ENCODE data around the gene IGF2R. TPM values are rescaled to one million over a fixed set of nuclear protein-coding genes. Genes with fewer than 3 reads are reported as not detected.

IGF2R gene
- total and polyA plus RNA-seq, 2 of the 13 experiments (the other 11 are each of a cell fraction or from before 2014, with no cell fraction given) = 38.3 to 70.0 TPM

DNA sequence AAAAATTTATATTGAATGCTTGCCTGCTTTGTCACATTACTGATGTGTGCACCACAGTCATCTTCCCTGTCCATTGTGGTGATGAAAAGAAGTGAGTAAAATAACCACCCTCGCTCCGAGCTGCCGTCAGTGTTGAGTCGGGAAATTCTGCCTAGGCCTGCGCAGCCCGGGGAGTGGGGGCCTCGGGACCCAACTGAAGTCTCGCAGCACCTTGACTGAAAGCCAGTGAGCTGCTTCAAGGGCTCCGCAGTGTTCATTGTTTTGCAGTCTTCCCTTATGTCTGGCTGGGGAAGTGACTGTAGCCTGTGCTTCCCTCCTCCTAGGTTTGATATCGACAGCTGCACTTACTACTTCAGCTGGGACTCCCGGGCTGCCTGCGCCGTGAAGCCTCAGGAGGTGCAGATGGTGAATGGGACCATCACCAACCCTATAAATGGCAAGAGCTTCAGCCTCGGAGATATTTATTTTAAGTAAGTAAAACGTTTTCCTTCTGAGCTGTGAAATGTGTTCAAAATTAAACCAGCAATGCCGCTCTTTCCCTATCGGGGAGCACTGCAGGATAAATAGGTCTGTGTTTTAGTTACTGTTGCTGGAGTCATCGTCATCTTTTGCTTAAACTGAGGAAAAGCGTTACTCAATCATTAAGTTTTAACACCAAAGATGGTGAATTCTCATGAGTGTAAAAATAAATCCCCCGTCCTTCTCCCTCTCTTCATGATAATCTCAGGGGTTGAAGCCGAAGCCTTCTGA, 120.1 kb downstream of the IGF2R start:
- Histone ChIP-seq H3K9ac (ENCODE audit: insufficient read depth, low read depth, low read length) (no peak overlapping the region), H3K79me2 (ENCODE audit: insufficient read depth, low read length) (no peaks in the 10 kb centered on the region), H4K20me1 (ENCODE audit: insufficient read depth, low read length) (0 out of 2 replicates have a peak, but pooled peaks cover 4% of the 10 kb centered on the region), H3K4me3 (replicated peaks in 1 of 3; ENCODE audit: insufficient read depth in 1 of 3, low read depth in 2 of 3, low read length in 3 of 3) (no peak overlapping the region), H3K27me3 (ENCODE audit: control insufficient read depth in 1 of 2, insufficient read depth in 2 of 2, low read length in 2 of 2) (no peaks in the 10 kb centered on the region), H3K4me2 (ENCODE audit: low read depth, low read length) (no peak overlapping the region), H3K9me3 (ENCODE audit: low read length) (no peaks in the 10 kb centered on the region), H2AFZ (ENCODE audit: low read length) (no peak overlapping the region), H3K4me1 (ENCODE audit: insufficient read depth, low read length) (peaks cover 11% of the 10 kb centered on the region), H3K27ac (ENCODE audit: extremely low read length, insufficient read depth, low read length) (no peak overlapping the region), H3K36me3 (replicated peaks in 1 of 2; ENCODE audit: control insufficient read depth in 1 of 2, insufficient read depth in 2 of 2, low read length in 2 of 2) (peaks cover 63 to 93% of the 10 kb centered on the region in 2 experiments)
- DNase-seq (ENCODE audit: low spot score) = no peak
- ChIA-PET CTCF (ENCODE audit: low intra/inter-chr PET ratio, low total read pairs) (interaction anchor here (0.7 to 2.6 kb wide), 3 partner anchors 49 to 366 kb away, joined by 3 to 22 read pairs (median 3); no protein-coding TSS in a partner anchor), POLR2A (no interaction called here)
- WGBS (ENCODE audit: low lambda C conversion rate) = 92% methylated on average over 21 of the region's 21 CpGs
- intact Hi-C loops (cut with micrococcal nuclease; ENCODE audit: unreplicated experiment) (loop anchor here (1.0 to 2.0 kb wide), 4 partner anchors 14 to 445 kb away; no protein-coding TSS in a partner anchor), in situ Hi-C loops (cut with HindIII; ENCODE audit: extremely low pct_ligation_motif_present, low pct_unique_long_range_greater_than_20kb) (loop anchor here (5.0 kb wide), 1 partner anchor 368 kb away; no protein-coding TSS in a partner anchor)
- ATAC-seq = no peak
- no peak for FAIRE-seq
- no TSS peak for BruUV-seq (replicated peaks)
- TF ChIP-seq ZNF562 (CRISPR knock-in tag; IDR thresholded peaks at IDR 0.05; ENCODE audit: borderline replicate concordance) (0 out of 2 replicates have a peak, but pooled peaks have one; percentile 14), ZNF432 (CRISPR knock-in tag; IDR thresholded peaks at IDR 0.05; ENCODE audit: borderline replicate concordance) (no peak)
- TF ChIP-seq, protein P1, sequence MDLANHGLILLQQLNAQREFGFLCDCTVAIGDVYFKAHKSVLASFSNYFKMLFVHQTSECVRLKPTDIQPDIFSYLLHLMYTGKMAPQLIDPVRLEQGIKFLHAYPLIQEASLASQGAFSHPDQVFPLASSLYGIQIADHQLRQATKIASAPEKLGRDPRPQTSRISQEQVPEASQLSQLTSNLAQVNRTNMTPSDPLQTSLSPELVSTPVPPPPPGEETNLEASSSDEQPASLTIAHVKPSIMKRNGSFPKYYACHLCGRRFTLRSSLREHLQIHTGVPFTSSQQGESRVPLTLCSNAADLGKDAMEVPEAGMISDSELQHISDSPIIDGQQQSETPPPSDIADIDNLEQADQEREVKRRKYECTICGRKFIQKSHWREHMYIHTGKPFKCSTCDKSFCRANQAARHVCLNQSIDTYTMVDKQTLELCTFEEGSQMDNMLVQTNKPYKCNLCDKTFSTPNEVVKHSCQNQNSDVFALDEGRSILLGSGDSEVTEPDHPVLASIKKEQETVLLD (CRISPR knock-in tag; IDR thresholded peaks at IDR 0.05; ENCODE audit: low read depth) = 0 out of 2 replicates have a peak, but pooled peaks have one; percentile 7

DNA sequence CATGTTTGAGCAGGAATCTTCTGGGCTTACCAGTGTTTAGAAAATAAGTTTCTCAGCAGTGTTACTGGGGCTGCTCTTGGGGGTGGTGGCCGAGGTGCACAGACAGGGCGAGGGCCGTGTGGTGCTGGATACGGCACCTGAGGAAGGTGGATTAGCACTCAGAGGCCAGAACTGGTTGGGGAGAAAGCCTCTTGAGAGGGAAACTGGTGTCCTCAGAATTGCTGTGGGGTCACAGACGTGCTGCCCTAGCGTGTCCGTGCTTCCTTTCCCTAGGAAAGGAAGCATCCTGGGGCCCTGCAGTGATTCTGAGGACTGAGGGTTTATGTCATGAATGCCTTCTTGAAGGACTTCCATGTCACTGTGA, 120.6 kb downstream of the IGF2R start:
- CTCF ChIA-PET (ENCODE audit: low intra/inter-chr PET ratio, low total read pairs) = no interaction called here

More for the DNA sequence above, 120.6 kb downstream of the IGF2R start:
- peaks cover 11% of the 10 kb centered on the region for H3K4me1 ChIP-seq (ENCODE audit: insufficient read depth, low read length)
- no peak for FAIRE-seq
- H2AFZ ChIP-seq (ENCODE audit: low read length) = no peak overlapping the region
- no peak overlapping the region for H3K27ac ChIP-seq (ENCODE audit: extremely low read length, insufficient read depth, low read length)
- H3K36me3 ChIP-seq (replicated peaks in 1 of 2; ENCODE audit: control insufficient read depth in 1 of 2, insufficient read depth in 2 of 2, low read length in 2 of 2) = peaks cover 62 to 92% of the 10 kb centered on the region in 2 experiments
- 98% methylated on average over 7 of the region's 7 CpGs for WGBS (ENCODE audit: low lambda C conversion rate)
- no peak overlapping the region for H3K4me2 ChIP-seq (ENCODE audit: low read depth, low read length)
- intact Hi-C loops (cut with micrococcal nuclease; ENCODE audit: unreplicated experiment) = loop anchor here (2.0 kb wide), 1 partner anchor 13 kb away; no protein-coding TSS in a partner anchor
- ATAC-seq = no peak
- no peaks in the 10 kb centered on the region for H3K9me3 ChIP-seq (ENCODE audit: low read length)
- BruUV-seq (replicated peaks) = no TSS peak
- in situ Hi-C loops (cut with HindIII; ENCODE audit: extremely low pct_ligation_motif_present, low pct_unique_long_range_greater_than_20kb) = loop anchor here (5.0 kb wide), 1 partner anchor 368 kb away; no protein-coding TSS in a partner anchor
- no peaks in the 10 kb centered on the region for H3K79me2 ChIP-seq (ENCODE audit: insufficient read depth, low read length)
- H3K4me3 ChIP-seq (replicated peaks in 1 of 3; ENCODE audit: insufficient read depth in 1 of 3, low read depth in 2 of 3, low read length in 3 of 3) = no peak overlapping the region
- H4K20me1 ChIP-seq (ENCODE audit: insufficient read depth, low read length) = 0 out of 2 replicates have a peak, but pooled peaks cover 4% of the 10 kb centered on the region
- TF ChIP-seq ZNF724P (CRISPR knock-in tag; IDR thresholded peaks at IDR 0.05; ENCODE audit: borderline replicate concordance) (no peak), PCBP1 (IDR thresholded peaks at IDR 0.05; ENCODE audit: borderline replicate concordance, low read depth, low read length) (no peak), KLF16 (CRISPR knock-in tag; IDR thresholded peaks at IDR 0.05) (no peak), ZNF441 (CRISPR knock-in tag; IDR thresholded peaks at IDR 0.05; ENCODE audit: borderline replicate concordance) (no peak), KLF6 (CRISPR knock-in tag; IDR thresholded peaks at IDR 0.05) (no peak)
- POLR2A ChIA-PET = no interaction called here
- no peak for DNase-seq (ENCODE audit: low spot score)
- H3K27me3 ChIP-seq (ENCODE audit: control insufficient read depth in 1 of 2, insufficient read depth in 2 of 2, low read length in 2 of 2) = no peaks in the 10 kb centered on the region
- H3K9ac ChIP-seq (ENCODE audit: insufficient read depth, low read depth, low read length) = no peak overlapping the region

All from HepG2 (cell line).